Amniotic epithelial cell (primary cell): ENCODE results near the gene SUPT3H.
"Not testable (repeated sequence)": the region's sequence is repeated elsewhere in the genome, so short reads cannot be mapped to it uniquely, and the experiment has no call there.

Source experiments
- DNase-seq: peaks from one replicate; pipeline ENCODE4 v3.0.0-alpha.2; 2010; ENCODE audit warnings: low read depth

The SUPT3H gene

DNA sequence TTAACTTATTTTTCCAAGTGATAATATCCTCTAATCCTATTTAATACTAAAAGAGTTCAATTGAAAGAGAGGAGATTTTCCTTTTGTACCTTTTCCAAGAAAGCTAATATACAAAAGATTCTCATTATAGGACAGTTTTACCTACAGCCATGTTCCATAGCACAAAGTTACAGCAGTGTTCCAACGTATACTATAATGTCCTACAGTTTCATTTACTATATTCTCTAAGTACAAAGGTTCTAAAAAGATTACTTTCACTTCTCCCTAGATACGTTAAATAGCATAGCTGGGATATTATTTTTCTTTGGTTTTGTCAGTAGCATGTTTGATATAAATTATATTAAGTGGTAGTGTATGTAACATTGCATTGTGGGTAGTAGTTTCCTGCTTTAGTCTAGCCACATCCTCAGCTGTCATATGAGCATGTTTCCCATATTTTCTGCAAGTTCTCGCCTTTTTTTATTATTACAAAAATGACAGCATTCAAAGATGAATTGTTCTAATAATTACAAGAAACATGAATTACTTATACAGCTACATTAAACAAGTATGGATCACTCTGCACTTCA is 54.0 kb downstream of the SUPT3H start:
- DNase-seq = no peak

DNA sequence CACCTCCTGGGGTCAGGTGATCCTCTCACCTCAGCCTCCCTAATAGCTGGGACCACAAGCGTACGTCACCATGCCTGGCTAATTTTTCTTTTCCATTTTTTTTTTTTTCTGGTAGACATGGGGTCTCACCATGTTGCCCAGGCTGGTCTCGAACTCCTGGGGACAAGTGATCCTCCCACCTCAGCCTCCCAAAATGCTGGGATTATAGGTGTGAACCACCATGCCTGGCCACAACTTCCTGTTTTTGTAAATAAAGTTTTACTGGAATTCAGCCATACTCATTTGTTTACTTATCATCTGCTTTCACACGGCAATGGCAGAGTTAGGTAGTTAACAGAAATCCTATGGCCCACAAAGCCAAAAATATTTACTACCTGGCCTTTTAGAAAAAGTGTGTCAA is 57.4 kb downstream of the SUPT3H start:
- DNase-seq = no peak

DNA sequence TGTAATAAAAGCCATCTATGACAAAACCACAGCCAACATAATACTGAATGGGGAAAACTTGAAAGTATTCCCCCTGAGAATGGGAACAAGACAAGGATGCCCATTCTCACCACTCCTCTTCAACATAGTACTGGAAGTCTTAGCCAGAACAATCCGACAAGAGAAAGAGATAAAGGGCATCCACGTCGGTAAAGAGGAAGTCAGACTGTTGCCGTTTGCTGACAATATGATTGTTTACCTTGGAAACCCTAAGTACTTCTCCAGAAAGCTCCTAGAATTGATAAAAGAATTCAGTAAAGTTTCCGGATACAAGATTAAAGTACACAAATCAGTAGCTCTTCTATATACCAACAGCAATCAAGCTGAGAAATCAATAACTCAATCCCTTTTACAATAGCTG is 63.6 kb downstream of the SUPT3H start:
- DNase-seq = no peak

DNA sequence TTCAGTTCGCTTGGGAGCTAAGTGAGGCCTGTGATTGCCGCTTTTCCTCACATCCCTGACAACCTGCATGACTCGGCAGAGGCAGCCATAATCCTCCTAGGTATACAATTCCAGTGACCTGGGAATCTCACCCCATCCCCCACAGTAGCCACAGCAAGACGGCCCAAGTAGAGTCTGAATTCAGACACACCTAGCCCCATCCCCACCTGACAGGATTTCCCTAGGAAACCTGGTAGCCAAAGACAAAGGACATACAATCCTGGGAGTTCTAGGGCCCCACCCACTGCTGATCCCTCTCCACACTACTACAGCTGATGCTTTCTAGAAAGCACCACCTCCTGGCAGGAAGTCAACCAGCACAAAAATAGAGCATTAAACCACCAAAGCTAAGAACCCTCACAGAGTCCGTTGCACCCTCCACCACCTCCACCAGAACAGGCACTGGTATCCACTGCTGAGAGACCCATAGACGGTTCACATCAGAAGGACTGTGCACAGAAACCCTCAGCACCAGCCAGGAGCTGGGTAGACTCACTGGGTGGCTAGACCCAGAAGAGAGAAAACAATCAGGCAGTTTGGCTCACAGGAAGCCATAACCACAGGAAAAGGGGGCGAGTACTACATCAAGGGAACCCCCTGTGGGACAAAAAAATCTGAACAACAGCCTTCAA is 67.5 kb downstream of the SUPT3H start:
- DNase-seq = no peak

DNA sequence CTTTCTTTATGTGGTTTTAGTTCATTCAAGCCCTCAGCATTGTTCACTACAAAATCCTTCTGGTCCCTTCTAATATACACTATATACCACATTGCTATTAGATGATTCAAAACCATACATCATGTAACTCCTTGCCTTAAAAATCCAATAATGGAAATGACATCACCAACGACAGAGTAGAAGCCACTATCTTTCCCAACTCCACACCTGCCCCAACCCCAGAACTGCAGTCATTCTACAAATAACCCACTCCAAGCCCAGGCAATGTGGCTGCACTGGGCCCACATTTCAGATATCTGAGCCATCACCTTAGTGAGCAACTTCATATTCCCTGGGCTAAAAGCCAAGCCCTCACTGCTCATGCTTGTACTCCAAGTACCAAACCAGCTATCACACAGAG is 72.2 kb downstream of the SUPT3H start:
- peak; percentile 6 for DNase-seq

DNA sequence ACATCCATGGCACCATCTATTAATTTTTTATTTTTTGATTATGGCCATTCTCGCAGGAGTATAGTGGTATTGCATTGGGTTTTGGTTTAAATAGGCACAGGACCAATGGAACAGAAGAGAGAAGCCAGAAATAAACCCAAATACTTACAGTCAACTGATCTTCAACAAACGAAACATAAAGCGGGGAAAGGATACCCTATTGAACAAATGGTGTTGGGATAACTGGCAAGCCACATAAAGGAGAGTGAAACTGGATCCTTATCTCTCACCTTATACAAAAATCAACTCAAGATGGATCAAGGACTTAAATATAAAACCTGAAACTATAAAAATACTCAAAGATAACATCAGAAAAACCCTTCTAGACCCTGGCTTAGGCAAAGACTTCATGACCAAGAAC is 74.9 kb downstream of the SUPT3H start:
- no peak for DNase-seq

DNA sequence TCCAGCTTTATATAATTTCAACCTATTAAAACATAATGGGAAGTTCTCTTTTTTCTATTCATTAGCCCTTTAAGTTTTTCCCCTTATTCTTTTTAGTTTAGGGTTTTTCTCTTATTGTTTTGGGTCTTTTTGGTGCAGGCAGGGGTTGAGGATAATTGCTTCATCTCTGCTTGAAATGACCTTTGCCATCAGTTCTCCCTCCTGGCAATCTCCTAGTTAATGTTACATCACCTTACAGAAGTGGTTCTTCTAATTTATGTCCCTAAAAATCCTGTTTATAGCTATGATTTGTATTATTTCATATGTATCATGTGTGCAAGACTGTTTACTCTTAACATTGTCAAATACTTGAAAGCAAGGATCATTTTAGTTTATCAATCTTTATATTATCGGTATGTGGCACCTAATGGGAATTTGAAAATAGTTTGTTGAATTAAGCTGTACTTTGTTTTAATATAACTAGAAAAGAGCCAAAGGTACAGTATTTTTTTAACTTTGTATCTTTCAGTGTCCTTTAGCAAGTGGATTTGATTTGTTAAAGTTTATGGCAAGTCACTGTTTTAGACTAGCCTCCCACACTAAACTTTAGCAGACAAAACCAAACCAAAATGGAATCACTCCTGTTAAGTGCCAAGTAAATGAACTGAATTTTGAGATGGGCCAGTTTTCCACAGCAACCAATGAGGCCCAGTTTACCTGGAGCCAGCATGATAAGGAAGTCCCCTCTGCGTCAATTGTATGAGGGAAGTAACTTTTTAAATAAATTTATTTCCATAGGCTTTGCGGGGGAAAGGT is 76.2 kb downstream of the SUPT3H start:
- DNase-seq = no peak

DNA sequence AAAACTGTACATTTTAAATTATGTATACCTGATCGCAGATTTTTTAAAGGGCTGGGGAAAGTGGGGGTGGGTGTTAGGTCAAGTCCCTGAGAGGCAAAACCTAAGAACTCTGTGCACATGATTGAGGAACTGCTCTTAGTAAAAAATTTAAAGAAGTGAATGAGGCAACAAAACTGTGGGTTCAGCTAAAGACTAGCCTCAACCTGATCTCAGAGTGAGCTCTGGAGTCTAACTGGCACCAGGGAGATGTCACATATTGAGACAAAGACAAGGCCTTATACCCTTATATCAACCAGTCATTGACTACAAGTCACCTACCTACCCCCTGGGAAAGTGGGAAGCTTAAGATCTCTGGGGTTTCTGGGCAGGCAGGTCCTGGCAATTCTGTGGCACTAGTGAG is 77.0 kb downstream of the SUPT3H start:
- DNase-seq = no peak

DNA sequence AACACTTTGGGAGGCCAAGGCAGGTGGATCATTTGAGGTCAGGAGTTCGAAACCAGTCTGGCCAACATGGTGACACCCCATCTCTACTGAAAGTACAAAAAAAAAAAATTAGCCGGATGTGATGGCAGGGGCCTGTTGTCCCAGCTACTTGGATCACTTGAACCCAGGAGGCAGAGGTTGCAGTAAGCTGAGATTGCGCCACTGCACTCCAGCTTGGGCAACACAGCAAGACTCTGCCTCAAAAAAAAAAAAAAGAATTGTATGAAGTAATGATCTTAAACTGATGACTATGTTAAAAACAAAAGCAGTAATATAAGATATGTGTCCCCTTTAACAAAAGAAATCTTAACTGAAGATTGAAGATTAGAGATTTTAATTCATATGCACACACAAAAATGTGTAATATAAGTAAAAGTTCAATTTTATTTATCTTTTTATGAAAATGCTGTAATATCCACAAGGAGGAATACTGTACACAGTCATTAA is 78.6 kb downstream of the SUPT3H start:
- DNase-seq = no peak

DNA sequence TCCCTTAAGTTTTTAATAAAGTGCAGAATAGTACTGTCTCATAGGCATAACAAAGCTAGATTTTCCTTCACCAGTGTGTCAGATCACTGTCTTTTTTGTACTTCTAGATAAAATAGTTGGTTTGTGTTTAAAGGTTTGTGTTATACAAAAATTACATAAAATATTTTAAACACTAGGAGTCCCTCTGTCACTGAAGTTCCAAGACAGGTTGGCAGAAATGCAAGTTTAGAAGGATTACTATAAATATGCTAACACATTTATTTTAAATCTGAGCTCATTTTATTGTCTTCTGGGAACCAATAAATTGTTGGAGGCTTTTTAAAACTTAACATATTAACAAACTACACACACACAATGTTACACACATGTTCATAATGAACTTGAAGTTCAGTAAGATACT is 80.4 kb downstream of the SUPT3H start:
- no peak for DNase-seq

DNA sequence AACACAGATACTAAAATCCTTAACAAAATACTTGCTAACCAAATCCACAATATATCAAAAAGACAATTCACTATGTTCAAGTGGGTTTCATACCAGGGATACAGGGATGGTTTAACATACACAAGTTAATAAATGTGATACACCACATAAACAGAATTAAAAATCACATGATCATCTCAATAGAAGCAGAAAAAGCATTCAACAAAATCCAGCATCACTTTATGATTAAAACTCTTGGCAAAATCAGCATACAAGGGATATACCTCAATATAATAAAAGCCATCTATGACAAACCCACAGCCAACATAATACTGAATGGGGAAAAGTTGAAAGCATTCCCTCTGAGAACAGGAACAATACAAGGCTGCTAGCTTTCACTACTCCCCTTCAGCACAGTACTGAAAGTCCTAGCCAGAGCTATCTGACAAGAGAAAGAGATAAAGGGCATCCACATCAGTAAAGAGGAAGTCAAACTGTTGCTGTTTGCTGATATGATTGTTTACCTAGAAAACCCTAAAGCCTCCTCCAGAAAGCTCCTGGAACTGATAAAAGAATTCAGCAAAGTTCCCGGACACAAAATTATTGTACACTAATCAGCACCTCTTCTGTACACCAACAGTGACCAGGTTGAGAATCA is 83.6 kb downstream of the SUPT3H start:
- peak; percentile 31 for DNase-seq

DNA sequence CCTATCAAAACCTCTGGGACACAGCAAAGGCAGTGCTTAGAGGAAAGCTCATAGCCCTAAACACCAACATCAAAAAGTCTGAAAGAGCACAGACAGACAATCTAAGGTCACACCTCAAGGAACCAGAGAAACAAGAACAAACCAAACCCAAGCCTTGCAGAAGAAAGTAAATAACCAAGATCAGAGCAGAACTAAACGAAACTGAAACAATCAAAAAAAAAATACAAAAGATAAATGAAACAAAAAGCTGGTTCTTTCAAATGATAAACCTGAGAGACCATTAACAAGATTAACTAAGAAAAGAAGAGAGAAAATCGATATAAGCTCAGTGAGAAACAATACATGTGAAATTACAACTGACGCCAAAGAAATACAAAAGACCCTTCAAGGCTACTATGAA is 84.4 kb downstream of the SUPT3H start:
- no peak for DNase-seq

DNA sequence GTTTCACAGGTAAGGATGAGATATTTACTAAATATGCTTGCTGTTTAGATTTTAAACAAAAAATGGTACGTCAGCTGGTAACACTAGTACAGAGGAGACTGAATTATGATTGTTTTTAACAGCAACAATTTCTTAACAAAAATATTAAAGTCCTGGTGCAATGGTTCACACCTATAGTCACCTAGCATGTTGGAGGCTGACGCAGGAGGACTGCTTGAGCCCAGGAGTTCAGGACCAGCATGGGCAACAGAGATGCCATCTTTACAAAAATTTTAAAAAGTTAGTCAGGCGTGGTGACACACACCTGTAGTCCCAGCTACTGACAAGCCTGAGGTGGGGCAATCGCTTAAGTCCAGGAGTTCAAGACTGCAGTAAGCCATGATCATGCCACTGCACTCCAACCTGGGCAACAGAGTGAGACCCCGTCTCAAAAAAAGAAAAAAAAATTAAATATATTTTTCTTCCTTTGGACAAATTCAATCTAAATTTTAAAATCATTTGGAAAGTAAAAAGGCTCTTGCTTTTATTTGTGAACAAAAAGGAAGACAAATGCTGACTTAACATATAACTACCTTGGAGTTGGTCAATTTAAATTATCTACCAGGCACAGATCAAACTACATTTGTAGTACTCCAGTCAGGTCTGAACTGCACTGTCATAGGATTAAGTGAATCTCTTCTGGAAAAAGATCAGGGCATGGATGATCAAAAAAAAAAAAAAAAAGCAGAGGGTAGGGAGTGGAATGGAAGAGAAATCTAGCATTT is 87.8 kb downstream of the SUPT3H start:
- no peak for DNase-seq

DNA sequence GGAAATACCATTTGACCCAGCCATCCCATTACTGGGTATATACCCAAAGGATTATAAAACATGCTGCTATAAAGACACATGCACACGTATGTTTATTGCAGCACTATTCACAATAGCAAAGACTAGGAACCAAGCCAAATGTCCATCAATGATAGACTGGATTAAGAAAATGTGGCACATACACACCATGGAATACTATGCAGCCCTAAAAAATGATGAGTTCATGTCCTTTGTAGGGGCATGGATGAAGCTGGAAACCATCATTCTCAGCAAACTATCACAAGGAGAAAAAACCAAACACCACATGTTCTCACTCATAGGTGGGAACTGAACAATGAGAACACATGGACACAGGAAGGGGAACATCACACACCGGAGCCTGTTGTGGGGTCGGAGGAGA is 91.0 kb downstream of the SUPT3H start:
- not testable (repeated sequence) for DNase-seq

DNA sequence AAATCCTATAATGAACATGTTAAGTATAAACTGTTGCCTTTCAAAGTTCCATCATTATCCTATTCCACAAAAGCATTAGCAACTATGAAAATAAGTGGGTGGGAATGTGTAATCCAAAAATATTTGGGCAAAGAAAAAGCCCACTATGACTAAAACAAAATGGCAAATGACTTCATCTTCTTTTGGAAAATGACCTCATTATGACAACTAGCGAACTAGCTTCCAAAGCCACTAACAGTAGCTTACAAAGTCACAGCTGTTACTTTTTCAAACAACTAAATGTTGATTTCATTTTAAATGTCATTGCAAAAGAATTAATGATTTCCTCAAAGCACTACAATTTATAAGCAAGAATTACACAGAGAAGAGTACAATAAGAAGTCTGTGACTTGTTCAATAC is 99.4 kb downstream of the SUPT3H start:
- no peak for DNase-seq

DNA sequence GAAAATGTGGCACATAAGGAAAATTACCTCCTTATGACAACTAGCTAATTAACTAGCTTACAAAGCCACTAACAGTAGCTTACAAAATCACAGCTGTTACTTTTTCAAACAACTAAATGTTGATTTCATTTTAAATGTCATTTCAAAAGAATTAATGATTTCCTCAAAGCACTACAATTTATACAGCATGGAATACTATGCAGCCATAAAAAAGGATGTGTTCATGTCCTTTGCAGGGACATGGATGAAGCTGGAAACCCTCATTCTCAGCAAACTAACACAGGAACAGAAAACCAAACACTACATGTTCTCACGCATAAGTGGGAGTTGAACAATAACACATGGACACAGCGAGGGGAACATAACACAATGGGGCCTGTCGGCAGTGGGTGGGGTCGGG is 100.0 kb downstream of the SUPT3H start:
- not testable (repeated sequence) for DNase-seq

DNA sequence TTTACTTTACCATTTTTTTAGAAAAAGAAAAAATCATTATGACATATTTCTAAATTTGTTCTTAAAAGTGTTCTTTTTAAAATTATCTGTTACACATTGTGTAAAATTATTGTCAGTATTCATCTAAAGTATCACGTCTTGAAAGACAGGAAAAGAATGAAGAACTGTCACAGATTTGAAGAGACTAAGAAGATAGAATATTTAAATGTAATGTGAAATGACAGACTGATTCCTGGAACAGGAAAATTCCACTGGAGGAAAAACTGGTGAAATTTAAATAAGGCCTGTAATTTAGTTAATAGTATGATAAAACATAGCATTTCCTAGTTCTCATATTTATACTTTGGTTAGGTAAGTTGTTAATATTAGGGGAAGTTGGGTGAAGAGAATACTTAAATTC is 102.4 kb downstream of the SUPT3H start:
- no peak for DNase-seq

DNA sequence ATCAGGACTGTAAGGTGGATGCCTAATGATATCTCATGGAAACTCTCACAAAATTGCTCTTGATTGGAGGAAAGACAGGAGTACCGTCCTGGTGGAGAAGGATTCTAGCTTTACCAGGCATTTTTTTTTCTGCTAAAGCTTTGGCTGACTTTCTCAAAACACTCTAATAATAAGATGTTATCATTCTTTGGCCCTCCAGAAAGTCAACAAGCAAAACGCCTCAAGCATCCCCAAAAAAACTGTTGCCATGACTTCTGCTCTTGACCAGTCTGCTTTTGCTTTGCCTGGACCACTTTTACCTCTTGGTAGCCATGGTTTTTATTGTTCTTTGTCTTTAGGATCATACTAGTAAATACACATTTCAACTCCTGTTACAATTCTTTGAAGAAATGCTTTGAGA is 105.1 kb downstream of the SUPT3H start:
- DNase-seq = no peak

DNA sequence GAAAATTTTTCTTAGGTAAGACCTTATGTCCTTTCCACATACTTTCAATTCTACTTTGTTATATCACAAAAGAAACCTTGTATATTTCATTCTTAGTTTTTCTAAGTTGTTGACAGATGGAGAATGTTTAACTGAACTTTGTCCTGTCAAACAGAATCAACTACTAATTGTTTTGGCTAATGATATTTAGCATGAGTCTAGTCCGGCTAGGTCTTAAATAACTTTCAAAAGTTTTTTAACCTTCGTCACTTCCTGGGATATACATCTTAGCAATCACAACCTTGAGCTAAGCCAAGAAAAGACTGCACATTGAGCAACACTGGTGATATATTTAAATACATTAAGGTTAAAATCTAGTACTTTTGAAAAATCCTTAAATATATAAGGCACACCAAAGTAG is 112.5 kb downstream of the SUPT3H start:
- peak; percentile 73 for DNase-seq

DNA sequence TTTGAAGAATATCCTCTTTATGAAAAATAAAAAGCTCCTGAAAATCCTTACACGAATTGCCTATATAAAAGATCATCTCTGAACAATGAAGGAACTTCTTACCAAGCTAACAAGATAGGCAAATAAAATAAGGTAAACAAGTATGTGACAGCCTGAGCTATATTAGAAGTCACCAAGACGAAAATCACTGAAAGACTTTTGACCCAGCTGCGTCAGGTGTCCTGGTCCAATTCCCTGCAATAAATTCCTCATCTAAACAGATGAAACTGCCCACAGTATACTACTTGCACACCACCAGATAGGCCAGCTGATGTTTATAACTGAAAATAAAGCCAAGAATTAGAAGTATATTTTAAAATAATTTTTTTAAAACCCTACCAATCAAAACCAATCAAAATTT is 117.0 kb downstream of the SUPT3H start:
- no peak for DNase-seq

DNA sequence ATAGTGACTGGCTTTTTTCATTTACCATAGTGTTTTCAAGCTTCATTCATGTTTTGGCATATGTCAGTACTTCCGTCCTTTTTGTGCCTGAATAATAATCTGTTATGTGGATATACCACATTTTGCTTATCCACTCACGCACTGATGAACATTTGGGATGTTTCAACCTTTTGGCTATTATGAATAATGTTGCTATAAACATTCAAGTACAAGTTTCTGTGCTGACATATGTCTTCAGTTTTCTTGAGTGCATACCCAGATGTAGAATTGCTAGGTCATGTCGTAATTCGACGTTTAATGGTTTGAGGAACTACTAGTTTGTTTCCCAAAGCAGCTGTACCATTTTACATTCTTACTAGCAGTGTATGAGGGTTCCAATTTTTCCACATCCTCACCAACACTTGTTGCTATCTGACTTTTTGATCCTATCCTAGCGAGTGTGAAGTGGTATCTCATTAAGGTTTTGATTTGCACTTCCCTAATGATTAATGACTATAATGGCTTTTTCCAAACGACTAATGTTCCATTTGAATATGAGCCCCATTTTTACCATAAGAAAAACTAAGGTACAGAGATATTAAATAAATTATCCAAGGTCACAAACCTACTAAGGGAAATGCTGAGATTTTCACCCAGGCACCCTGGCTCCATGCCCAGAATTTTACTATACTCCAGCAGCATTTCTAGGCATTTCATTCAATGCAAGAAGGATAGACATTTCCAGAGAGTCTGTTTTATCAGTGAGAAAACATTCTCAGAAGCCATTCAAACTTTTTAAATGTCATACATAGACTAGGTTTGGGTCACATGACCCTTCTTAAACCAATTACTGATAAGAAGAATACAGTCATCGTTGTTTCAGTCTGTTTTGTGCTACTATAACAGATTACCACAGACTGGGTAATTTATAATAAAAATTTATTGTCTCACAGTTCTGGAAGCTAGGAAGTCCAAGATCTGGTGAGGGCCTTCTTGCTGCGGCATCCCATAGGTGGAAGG is 120.7 kb downstream of the SUPT3H start:
- peak; percentile 48 for DNase-seq
